Testis (tissue), 3 donors: Measurements from ENCODE around the gene LRRC3. TPM values are rescaled to one million over a fixed set of nuclear protein-coding genes. Genes with fewer than 3 reads are reported as not detected.

ENCODE experiments used
- DNase-seq: peaks from one replicate; pipeline ENCODE4 v3.0.0-alpha.2; 2019
- H3K27ac ChIP-seq, 2 donors: fragments of 200-600 bp; sonication (generic); one replicate each; pipeline ENCODE4 v1.5.1; 2019
- H3K27me3 ChIP-seq: fragments of 200-600 bp; sonication (generic); one replicate; pipeline ENCODE4 v1.5.1; 2019
- H3K36me3 ChIP-seq: fragments of 200-600 bp; sonication (generic); one replicate; pipeline ENCODE4 v1.5.1; 2017; ENCODE audit warnings: low read depth; ENCODE audit errors: missing control alignments
- H3K4me1 ChIP-seq: fragments of 200-600 bp; sonication (generic); one replicate; pipeline ENCODE4 v1.5.1; 2019
- H3K4me3 ChIP-seq, 2 donors: fragments of 200-600 bp; sonication (generic); one replicate each; pipeline ENCODE4 v1.5.1; 2017 to 2019
- H3K9me3 ChIP-seq: fragments of 200-600 bp; sonication (generic); one replicate; pipeline ENCODE4 v1.5.1; 2017
- POLR2A ChIP-seq: fragments of 450-650 bp; IDR thresholded peaks from one replicate; pipeline ENCODE4 v1.6.1; 2017; ENCODE audit warnings: antibody characterized with exemption, mild to moderate bottlenecking, moderate library complexity
- WGBS, 2 donors: methylation state at CpG; one replicate each; pipeline ENCODE4 v1.1.5; 2018; 5-methylcytosine and 5-hydroxymethylcytosine counted together
- intact Hi-C: fragments of 100-400 bp; cut with DNase I; formaldehyde crosslinking; loops from one replicate; pipeline ENCODE4 v1.15.1; 2023; ENCODE audit warnings: low total_unique reads
- polyA plus RNA-seq: library from polyadenylated mRNA; stranded (reverse); fragments of 350-450 nt; fragmentation: Illumina TruSeq; extraction: RNeasy Lipid Tissue Mini Kit (QIAGEN cat#74804); gene quantifications from one replicate; pipeline ENCODE4 v1.2.3, GENCODE V29; 2014; ENCODE audit warnings: low read depth, low replicate concordance; ENCODE audit not compliant: insufficient read depth
- total RNA-seq, 2 donors: library from RNA; depleted of rRNA; stranded (reverse); fragments of >200 nt; gene quantifications; one replicate each; pipeline ENCODE4 v1.2.3, GENCODE V29; 2016
- TF ChIP-seq, protein P1 (sequence below), 3 experiments: fragments of 450-650 bp in 2 of 3; fragments of 200-600 bp in 1 of 3; sonication (generic) in 1 of 3; IDR thresholded peaks; one replicate each; pipeline ENCODE4 v1.5.1; 2016 to 2019; ENCODE audit warnings: antibody characterized with exemption in 3 of 3, mild to moderate bottlenecking in 2 of 3, moderate library complexity in 1 of 3

LRRC3 gene
- total and polyA plus RNA-seq, 3 donors from 2014 or later: 4.9 to 11.8 (median 8.3) TPM

DNA sequence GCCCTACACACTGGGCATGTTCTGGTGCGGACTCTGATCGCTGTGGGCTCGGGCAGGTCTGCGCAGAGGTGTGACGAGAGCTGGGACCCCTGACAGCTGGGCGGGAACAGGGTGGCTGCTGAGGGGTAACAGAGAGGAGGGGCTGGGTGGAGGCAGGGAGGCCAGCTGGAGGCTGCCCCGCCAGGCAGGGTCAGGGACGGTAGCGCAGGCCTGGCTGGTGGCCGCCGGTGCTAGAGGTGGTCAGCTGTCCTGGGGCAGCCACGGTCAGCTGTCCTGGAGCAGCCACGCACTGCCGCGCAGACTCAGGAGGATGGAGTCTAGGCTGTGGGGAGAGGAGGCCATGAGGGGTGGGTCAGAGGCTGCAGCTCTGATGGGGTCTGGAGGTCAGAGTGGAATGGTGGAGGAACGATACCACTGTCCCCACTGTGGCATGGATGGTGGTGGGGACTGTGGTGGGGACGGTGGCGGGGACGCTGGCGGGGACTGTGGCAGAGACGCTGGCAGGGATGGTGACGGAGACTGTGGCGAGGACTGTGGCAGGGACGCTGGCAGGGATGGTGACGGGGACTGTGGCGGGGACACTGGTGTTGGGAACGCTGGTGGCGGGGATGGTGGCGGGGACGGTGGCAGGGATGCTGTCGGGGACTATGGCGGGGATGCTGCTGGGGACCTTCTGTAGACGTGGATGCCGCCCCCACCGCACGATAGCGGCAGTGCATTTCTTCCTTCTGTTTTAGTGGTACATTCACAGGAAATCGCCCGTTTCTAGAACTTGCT is 21.3 kb upstream of the LRRC3 start:
- Histone ChIP-seq H3K36me3 (no peaks in the 10 kb centered on the region), H3K27ac (no peak overlapping the region), H3K27me3 (no peaks in the 10 kb centered on the region), H3K4me3 (no peak overlapping the region), H3K4me1 (no peaks in the 10 kb centered on the region), H3K9me3 (no peaks in the 10 kb centered on the region)
- intact Hi-C loops: no loop called here
- DNase-seq: no peak
- 92 to 96% methylated on average over 39 of the region's 39 CpGs for WGBS, 2 donors
- TF ChIP-seq POLR2A: no peak
- TF ChIP-seq, protein P1, sequence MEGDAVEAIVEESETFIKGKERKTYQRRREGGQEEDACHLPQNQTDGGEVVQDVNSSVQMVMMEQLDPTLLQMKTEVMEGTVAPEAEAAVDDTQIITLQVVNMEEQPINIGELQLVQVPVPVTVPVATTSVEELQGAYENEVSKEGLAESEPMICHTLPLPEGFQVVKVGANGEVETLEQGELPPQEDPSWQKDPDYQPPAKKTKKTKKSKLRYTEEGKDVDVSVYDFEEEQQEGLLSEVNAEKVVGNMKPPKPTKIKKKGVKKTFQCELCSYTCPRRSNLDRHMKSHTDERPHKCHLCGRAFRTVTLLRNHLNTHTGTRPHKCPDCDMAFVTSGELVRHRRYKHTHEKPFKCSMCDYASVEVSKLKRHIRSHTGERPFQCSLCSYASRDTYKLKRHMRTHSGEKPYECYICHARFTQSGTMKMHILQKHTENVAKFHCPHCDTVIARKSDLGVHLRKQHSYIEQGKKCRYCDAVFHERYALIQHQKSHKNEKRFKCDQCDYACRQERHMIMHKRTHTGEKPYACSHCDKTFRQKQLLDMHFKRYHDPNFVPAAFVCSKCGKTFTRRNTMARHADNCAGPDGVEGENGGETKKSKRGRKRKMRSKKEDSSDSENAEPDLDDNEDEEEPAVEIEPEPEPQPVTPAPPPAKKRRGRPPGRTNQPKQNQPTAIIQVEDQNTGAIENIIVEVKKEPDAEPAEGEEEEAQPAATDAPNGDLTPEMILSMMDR (IDR thresholded peaks at IDR 0.05): no peak

DNA sequence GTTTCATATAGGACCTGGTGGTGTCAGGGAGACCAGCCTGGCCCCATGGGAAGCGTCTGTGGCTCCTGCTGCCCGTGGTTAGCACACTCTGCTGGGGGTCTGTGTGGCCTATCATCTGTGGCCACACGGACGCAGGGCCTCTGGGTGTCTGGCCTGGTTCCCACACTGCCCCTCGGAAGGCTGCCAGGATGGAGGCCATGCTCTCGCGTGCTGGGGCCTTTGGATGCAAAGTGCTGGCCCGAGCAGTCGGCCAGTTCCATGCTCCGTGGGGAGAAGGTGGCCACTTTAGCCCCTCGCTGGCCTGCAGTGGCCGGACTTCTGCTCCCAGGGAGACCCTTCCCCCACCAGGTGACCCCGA is 20.8 kb upstream of the LRRC3 start:
- 82 to 94% methylated on average over 3 to 13 of the region's 13 CpGs for WGBS, 2 donors

DNA sequence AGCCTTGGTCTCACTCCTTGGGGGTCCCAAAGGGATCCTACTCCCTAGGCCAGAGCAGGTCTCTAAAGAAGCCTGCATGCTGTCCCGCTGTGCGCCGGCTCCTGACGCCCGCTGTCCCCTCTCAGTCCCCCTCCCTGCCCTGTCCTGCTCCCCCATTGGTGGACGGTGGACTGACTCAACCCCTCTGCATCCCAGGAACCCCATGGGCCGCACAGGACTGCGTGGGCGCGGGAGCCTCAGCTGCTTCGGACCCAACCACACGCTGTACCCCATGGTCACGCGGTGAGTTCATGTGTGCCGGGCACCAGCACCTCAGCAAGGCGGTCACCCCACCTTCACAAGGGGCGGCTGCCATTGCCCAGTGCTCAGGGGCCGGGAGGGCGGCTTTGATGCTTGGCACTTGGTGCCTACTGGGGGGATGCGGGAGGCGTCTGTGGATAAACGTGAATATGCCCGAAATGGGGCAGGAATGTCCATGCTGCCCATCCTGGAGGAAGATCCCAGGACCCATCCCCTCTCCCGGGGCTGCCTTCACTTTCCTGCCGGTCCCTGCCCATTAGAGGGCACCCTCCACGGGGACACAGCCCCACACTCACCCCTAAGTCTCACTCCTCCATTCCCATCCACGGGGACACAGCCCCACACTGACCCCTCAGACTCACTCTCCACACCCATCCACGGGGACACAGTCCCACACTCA is 20.2 kb upstream of the LRRC3 start:
- Histone ChIP-seq H3K27ac (no peak overlapping the region), H3K36me3 (no peaks in the 10 kb centered on the region), H3K9me3 (no peaks in the 10 kb centered on the region), H3K4me1 (no peaks in the 10 kb centered on the region), H3K27me3 (no peaks in the 10 kb centered on the region), H3K4me3 (no peak overlapping the region)
- no peak for DNase-seq
- 85 to 87% methylated on average over 11 to 28 of the region's 28 CpGs for WGBS, 2 donors
- TF ChIP-seq, protein P1 (IDR thresholded peaks at IDR 0.05): no peak
- intact Hi-C loops: no loop called here

More for the DNA sequence above, 20.8 kb upstream of the LRRC3 start:
- intact Hi-C loops: no loop called here
- Histone ChIP-seq H3K27ac (no peak overlapping the region), H3K9me3 (no peaks in the 10 kb centered on the region), H3K4me3 (no peak overlapping the region), H3K36me3 (no peaks in the 10 kb centered on the region), H3K4me1 (no peaks in the 10 kb centered on the region), H3K27me3 (no peaks in the 10 kb centered on the region)
- DNase-seq: no peak
- no peak for TF ChIP-seq POLR2A
- TF ChIP-seq, protein P1 (IDR thresholded peaks at IDR 0.05): no peak

DNA sequence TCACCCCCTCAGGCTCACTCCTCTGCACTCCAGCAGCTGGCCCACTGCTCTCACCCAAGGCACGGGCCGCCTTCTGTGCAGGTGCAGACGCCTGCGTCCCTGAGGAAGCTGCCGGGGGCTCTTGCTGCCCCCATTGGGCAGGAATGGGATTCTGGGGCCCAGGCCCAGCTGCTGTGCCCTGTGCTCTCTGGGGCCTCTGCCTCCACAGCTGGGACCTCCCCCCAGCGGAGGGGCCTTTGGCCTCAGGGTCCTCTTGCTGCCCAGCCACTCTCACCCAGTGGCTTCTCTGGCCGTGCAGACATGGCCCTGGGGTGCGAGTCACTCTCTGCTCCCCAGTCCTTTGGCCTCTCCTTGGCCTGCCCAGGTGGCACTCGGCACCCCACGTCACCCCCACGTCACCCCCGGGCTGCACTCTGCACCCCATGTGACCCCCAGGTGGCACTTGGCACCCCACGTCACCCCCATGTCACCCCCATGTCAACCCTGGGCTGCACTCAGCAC is 19.1 kb upstream of the LRRC3 start:
- intact Hi-C loops: no loop called here

More for the DNA sequence above, 19.1 kb upstream of the LRRC3 start:
- TF ChIP-seq, protein P1 (IDR thresholded peaks at IDR 0.05): no peak
- no peak for TF ChIP-seq POLR2A
- Histone ChIP-seq H3K4me1 (no peaks in the 10 kb centered on the region), H3K27me3 (no peaks in the 10 kb centered on the region), H3K9me3 (no peaks in the 10 kb centered on the region), H3K4me3 (no peak overlapping the region), H3K36me3 (no peaks in the 10 kb centered on the region), H3K27ac (no peak overlapping the region)
- 89 to 96% methylated on average over 5 to 13 of the region's 13 CpGs for WGBS, 2 donors
- DNase-seq: no peak
